ENCODE measurements around the gene CDH23. TPM values are rescaled to one million over a fixed set of nuclear protein-coding genes. Genes with fewer than 3 reads are reported as not detected.

CDH23 gene
- total RNA-seq, result 4.5 TPM
- long read RNA-seq, partial matches to known transcripts, result 2 of 6 reads
- long read RNA-seq, other reads (novel, unspliced or antisense), result 4 of 6 reads

DNA sequence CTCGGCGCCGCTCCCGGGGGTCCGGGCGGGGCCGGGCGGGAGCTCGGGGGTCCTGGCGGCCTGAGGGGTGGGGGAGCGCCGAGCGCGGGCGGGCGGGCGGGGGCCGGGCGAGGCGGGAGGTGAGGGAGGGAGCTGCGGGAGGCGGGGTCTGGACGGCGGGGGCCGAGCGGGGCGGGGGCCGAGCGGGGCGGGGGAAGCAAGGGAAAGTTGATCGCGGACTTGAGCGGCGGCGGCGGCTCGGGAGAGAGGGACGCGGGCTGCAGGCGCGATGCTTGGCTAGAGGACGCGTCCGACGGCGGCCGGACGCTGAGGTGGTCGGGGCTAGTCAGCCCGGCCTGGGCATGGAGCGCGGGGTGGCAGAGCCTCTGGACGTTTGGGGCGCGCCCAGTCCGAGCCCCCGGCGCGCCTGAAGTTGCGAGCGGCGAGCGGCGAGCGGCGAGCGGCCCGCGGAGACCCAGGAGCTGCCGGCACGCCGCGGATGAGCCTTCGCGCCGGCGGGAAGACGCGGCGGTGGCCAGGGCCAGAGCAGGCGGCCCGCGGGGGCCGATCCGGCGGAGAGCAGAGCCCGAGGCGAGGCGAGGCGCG is at the start of gene CDH23:
TSS of gene CDH23 (plus strand) at position 210 of the 585 bp plus-strand sequence. CDS start 42,912 bp downstream, outside the sequence.
- H3K9me3 ChIP-seq (replicated peaks), result no peaks in the 10 kb centered on the region
- intact Hi-C loops (cut with micrococcal nuclease), result loop anchor here (2.0 kb wide), 1 partner anchor 174 kb away; no protein-coding TSS in a partner anchor
- DNase-seq, result peak; percentile 55
- H3K36me3 ChIP-seq, result no peaks in the 10 kb centered on the region
- peak within 1 kb of the TSS; percentile 72 for H3K4me3 ChIP-seq
- peak within 1 kb of the TSS; percentile 71 for H3K27ac ChIP-seq (replicated peaks)
- peaks cover 21% of the 10 kb centered on the region for H3K4me1 ChIP-seq
- H3K27me3 ChIP-seq (ENCODE audit: low read depth), result peaks cover 69% of the 10 kb centered on the region
- TF ChIP-seq CTCF (IDR thresholded peaks at IDR 0.05; ENCODE audit: borderline replicate concordance), result no peak

DNA sequence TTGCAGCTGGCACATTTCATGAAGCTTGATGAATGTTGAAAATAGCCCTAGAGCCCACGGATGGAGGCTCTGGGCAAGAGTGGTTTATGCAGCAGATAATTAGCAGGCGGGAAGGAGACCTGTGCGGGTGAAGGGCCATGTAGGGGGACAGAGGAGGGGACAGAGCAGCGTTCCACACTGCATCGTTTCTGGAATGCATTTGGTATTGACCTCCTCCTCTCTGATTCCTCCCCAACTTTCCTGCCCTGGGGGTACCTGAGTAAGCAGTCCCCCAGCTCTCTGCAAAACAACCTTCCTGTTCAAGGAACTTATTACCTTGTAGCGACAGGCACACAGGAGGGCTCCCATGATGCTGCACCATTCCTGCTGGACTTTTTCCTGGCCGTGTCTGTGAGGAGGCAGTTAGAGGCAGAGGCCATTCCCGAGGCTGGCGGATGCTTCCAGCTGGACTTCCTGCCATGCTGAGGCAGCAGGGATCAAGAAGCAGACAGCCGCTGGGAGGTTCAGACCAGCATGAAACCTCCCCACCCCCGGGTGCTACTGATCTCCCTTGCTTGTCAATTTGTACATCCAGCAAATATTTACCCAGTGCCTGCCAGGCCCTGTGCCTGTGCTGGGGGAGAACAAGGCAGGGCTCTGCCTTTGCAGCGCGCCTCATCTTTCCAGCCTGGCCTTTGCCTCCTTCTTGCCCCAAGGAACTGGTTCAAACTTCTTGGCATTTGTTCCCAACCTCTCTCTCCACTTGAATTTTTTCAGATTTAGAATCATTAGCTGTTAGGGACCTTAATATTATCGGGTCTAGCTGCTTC is 48.9 kb upstream of the CDH23 start:
- no peak overlapping the region for H3K27ac ChIP-seq (replicated peaks)
- no peak for DNase-seq
- TF ChIP-seq CTCF (IDR thresholded peaks at IDR 0.05; ENCODE audit: borderline replicate concordance), result no peak
- peaks cover 6% of the 10 kb centered on the region for H3K36me3 ChIP-seq
- intact Hi-C loops (cut with micrococcal nuclease), result no loop called here
- no peak overlapping the region for H3K4me3 ChIP-seq
- H3K27me3 ChIP-seq (ENCODE audit: low read depth), result no peaks in the 10 kb centered on the region
- H3K9me3 ChIP-seq (replicated peaks), result no peaks in the 10 kb centered on the region
- H3K4me1 ChIP-seq, result no peaks in the 10 kb centered on the region

GRCh38 chr10:71348850-71349249 is 47.9 kb upstream of the CDH23 start:
- Histone ChIP-seq H3K4me3 (no peak overlapping the region), H3K27ac (replicated peaks) (no peak overlapping the region), H3K36me3 (peaks cover 6% of the 10 kb centered on the region), H3K9me3 (replicated peaks) (no peaks in the 10 kb centered on the region), H3K27me3 (ENCODE audit: low read depth) (no peaks in the 10 kb centered on the region), H3K4me1 (no peaks in the 10 kb centered on the region)
- intact Hi-C loops (cut with micrococcal nuclease), result no loop called here
- no peak for DNase-seq
- no peak for TF ChIP-seq CTCF (IDR thresholded peaks at IDR 0.05; ENCODE audit: borderline replicate concordance)

DNA sequence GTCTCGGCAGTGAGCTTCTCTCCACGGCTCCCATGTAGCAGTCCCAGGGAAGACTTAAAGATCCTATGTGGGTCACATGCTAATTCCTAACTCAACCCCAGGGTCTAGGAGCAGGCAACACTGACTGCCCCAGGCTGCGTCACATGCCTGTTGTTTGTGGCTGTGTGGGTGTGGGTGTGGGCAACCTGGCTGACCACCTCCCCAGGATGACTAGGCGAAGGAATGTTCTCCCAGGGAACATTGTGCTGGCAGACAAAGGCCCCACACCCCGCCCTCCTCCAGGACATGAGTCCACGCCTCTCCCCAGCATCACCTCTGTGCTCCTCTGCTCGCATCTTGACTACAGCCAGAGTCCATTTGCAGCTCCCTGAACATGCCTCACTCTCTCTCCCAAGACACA is 47.3 kb upstream of the CDH23 start:
- H3K36me3 ChIP-seq, result peaks cover 6% of the 10 kb centered on the region
- H3K4me1 ChIP-seq, result no peaks in the 10 kb centered on the region

GRCh38 chr10:71351087-71351486 is 45.6 kb upstream of the CDH23 start:
- H3K36me3 ChIP-seq, result peaks cover 7% of the 10 kb centered on the region
- no peaks in the 10 kb centered on the region for H3K27me3 ChIP-seq (ENCODE audit: low read depth)
- no peak overlapping the region for H3K27ac ChIP-seq (replicated peaks)
- intact Hi-C loops (cut with micrococcal nuclease), result no loop called here
- H3K4me1 ChIP-seq, result no peaks in the 10 kb centered on the region
- H3K9me3 ChIP-seq (replicated peaks), result no peaks in the 10 kb centered on the region
- no peak overlapping the region for H3K4me3 ChIP-seq
- no peak for DNase-seq
- no peak for TF ChIP-seq CTCF (IDR thresholded peaks at IDR 0.05; ENCODE audit: borderline replicate concordance)

More for the DNA sequence above, 47.3 kb upstream of the CDH23 start:
- intact Hi-C loops (cut with micrococcal nuclease), result no loop called here
- H3K4me3 ChIP-seq, result no peak overlapping the region
- H3K27ac ChIP-seq (replicated peaks), result no peak overlapping the region
- DNase-seq, result no peak
- no peak for TF ChIP-seq CTCF (IDR thresholded peaks at IDR 0.05; ENCODE audit: borderline replicate concordance)
- H3K9me3 ChIP-seq (replicated peaks), result no peaks in the 10 kb centered on the region
- H3K27me3 ChIP-seq (ENCODE audit: low read depth), result no peaks in the 10 kb centered on the region
